HG02610 (cell line): ENCODE measurements around the gene RSPO3.

Experiments
- ATAC-seq: cut with Tn5 transposase; IDR thresholded peaks from one replicate; pipeline ENCODE4 v1.9.1; 2021; ENCODE audit warnings: mild to moderate bottlenecking, moderate library complexity; ENCODE audit not compliant: unreplicated experiment

Gene RSPO3

GRCh38 chr6:127148511-127148910 is 30.0 kb downstream of the RSPO3 start:
- ATAC-seq, result no peak

- no peak for ATAC-seq
These were observed 36.0 kb downstream of the RSPO3 start for GRCh38 chr6:127154509-127154908.

GRCh38 chr6:127160484-127160883 is 42.0 kb downstream of the RSPO3 start:
- no peak for ATAC-seq

- ATAC-seq, result no peak
These were observed 44.4 kb downstream of the RSPO3 start for GRCh38 chr6:127162836-127163235.

- ATAC-seq, result no peak
These were observed 45.6 kb downstream of the RSPO3 start for GRCh38 chr6:127164036-127164435.

- ATAC-seq, result no peak
These were observed 46.1 kb downstream of the RSPO3 start for GRCh38 chr6:127164565-127164964.

- no peak for ATAC-seq
These were observed 54.9 kb downstream of the RSPO3 start for GRCh38 chr6:127173156-127173940.

GRCh38 chr6:127176146-127176545 is 57.7 kb downstream of the RSPO3 start:
- ATAC-seq, result no peak

GRCh38 chr6:127177030-127177922 is 58.8 kb downstream of the RSPO3 start:
- ATAC-seq, result no peak

GRCh38 chr6:127177923-127178231 is 59.4 kb downstream of the RSPO3 start:
- peak; percentile 69 for ATAC-seq

GRCh38 chr6:127178746-127179145 is 60.3 kb downstream of the RSPO3 start:
- no peak for ATAC-seq

- no peak for ATAC-seq
These were observed 62.0 kb downstream of the RSPO3 start for GRCh38 chr6:127180426-127180825.

- ATAC-seq, result no peak
These were observed 64.0 kb downstream of the RSPO3 start for GRCh38 chr6:127182501-127182900.

- no peak for ATAC-seq
These were observed 67.0 kb downstream of the RSPO3 start for GRCh38 chr6:127185437-127185995.

- peak; percentile 85 for ATAC-seq
These were observed 68.4 kb downstream of the RSPO3 start for GRCh38 chr6:127186889-127187288.

GRCh38 chr6:127188744-127189143 is 70.3 kb downstream of the RSPO3 start:
- ATAC-seq, result no peak

- no peak for ATAC-seq
These were observed 72.1 kb downstream of the RSPO3 start for GRCh38 chr6:127190552-127190951.

GRCh38 chr6:127191716-127192115 is 73.2 kb downstream of the RSPO3 start:
- ATAC-seq, result no peak

GRCh38 chr6:127192911-127193541 is 74.6 kb downstream of the RSPO3 start:
- no peak for ATAC-seq

- no peak for ATAC-seq
These were observed 77.4 kb downstream of the RSPO3 start for GRCh38 chr6:127195833-127196232.

- ATAC-seq, result no peak
These were observed 80.1 kb downstream of the RSPO3 start for GRCh38 chr6:127198549-127198948.
